GM18873 (cell line): ENCODE data around the gene KRTAP2-2.
"Not testable (repeated sequence)": the region's sequence is repeated elsewhere in the genome, so short reads cannot be mapped to it uniquely, and the experiment has no call there.

ENCODE experiments used
- ATAC-seq: cut with Tn5 transposase; IDR thresholded peaks from one replicate; pipeline ENCODE4 v1.9.1; 2021; ENCODE audit warnings: mild to moderate bottlenecking, moderate library complexity, moderate number of reproducible peaks; ENCODE audit not compliant: unreplicated experiment, low FRiP score

The KRTAP2-2 gene

GRCh38 chr17:41055130-41055529 is at the start of gene KRTAP2-2:
Gene KRTAP2-2, minus strand, starts transcription at chr17:41055230. Its CDS starts 19 bp downstream, at chr17:41055211.
- not testable (repeated sequence) for ATAC-seq

GRCh38 chr17:41104386-41105038 is 49.5 kb upstream of the KRTAP2-2 start:
- ATAC-seq, result not testable (repeated sequence)

- ATAC-seq, result no peak
Measured at GRCh38 chr17:41103896-41104295, 48.9 kb upstream of the KRTAP2-2 start.

GRCh38 chr17:41101586-41102259 is 46.7 kb upstream of the KRTAP2-2 start, which contains the start of gene KRTAP4-16:
Gene KRTAP4-16, minus strand, starts transcription at chr17:41102209. Its CDS starts 0 bp downstream, at chr17:41102209.
- no peak for ATAC-seq

- ATAC-seq, result not testable (repeated sequence)
Measured at GRCh38 chr17:41099682-41100480, 44.9 kb upstream of the KRTAP2-2 start.

- ATAC-seq, result no peak
Measured at GRCh38 chr17:41098481-41098880, 43.5 kb upstream of the KRTAP2-2 start.

GRCh38 chr17:41098042-41098441 is 43.0 kb upstream of the KRTAP2-2 start, which contains the start of gene KRTAP4-8:
Gene KRTAP4-8, minus strand, starts transcription at chr17:41098142. Its CDS starts 58 bp downstream, at chr17:41098084.
- ATAC-seq, result no peak

- ATAC-seq, result no peak
Measured at GRCh38 chr17:41096055-41096454, 41.0 kb upstream of the KRTAP2-2 start.

GRCh38 chr17:41088760-41089352 is 33.8 kb upstream of the KRTAP2-2 start:
- not testable (repeated sequence) for ATAC-seq

- ATAC-seq, result not testable (repeated sequence)
Measured at GRCh38 chr17:41084100-41084856, 29.2 kb upstream of the KRTAP2-2 start, which contains the start of gene KRTAP4-7. Gene KRTAP4-7, plus strand, starts transcription at chr17:41084150. Its CDS starts 57 bp downstream, at chr17:41084207.

- not testable (repeated sequence) for ATAC-seq
Measured at GRCh38 chr17:41083427-41083826, 28.4 kb upstream of the KRTAP2-2 start.

GRCh38 chr17:41082626-41083025 is 27.6 kb upstream of the KRTAP2-2 start:
- ATAC-seq, result no peak

- no peak for ATAC-seq
Measured at GRCh38 chr17:41076788-41077187, 21.8 kb upstream of the KRTAP2-2 start.

GRCh38 chr17:41073676-41074075 is 18.6 kb upstream of the KRTAP2-2 start:
- no peak for ATAC-seq

- no peak for ATAC-seq
Measured at GRCh38 chr17:41071606-41072360, 16.8 kb upstream of the KRTAP2-2 start.

- ATAC-seq, result no peak
Measured at GRCh38 chr17:41069031-41069430, 14.0 kb upstream of the KRTAP2-2 start.

GRCh38 chr17:41067281-41067680 is 12.3 kb upstream of the KRTAP2-2 start:
- ATAC-seq, result no peak

- ATAC-seq, result no peak
Measured at GRCh38 chr17:41065829-41066624, 11.0 kb upstream of the KRTAP2-2 start, which contains the start of gene KRTAP2-4. Gene KRTAP2-4, minus strand, starts transcription at chr17:41065879. Its CDS starts 34 bp downstream, at chr17:41065845.
